ENCODE data around the gene LAMA5. TPM values are rescaled to one million over a fixed set of nuclear protein-coding genes. Genes with fewer than 3 reads are reported as not detected.
A peak's percentile ranks its signal among the peaks of the same experiment; 100 is the strongest.

LAMA5 gene
- total and polyA plus RNA-seq, 2 of the 8 experiments (the other 6 are each of a cell fraction or from before 2014, with no cell fraction given), result 34.4 to 225 TPM

GRCh38 chr20:62407221-62407992 lies 40.3 kb upstream of the LAMA5 start, which contains the start of gene CABLES2 (continued):
- TF ChIP-seq JUN (IDR thresholded peaks at IDR 0.05; ENCODE audit: low read depth, low read length) (no peak), CHD7 (IDR thresholded peaks at IDR 0.05; ENCODE audit: insufficient replicate concordance, low read length) (no peak), SP2 (IDR thresholded peaks at IDR 0.05; ENCODE audit: low read length) (no peak), TAF7 (optimal IDR thresholded peaks at IDR 0.05; ENCODE audit: borderline replicate concordance, low read depth, low read length) (peak; percentile 31), KDM1A (IDR thresholded peaks at IDR 0.05; ENCODE audit: borderline replicate concordance, low read length) (peak; percentile 75; the same call in 1 of the 2 replicates), SUZ12 (IDR thresholded peaks at IDR 0.05; ENCODE audit: low read length) (no peak), RNF2 (IDR thresholded peaks at IDR 0.05; ENCODE audit: borderline replicate concordance, low read depth, low read length, missing control alignments, poor library complexity, severe bottlenecking) (no peak), HDAC6 (IDR thresholded peaks at IDR 0.05; ENCODE audit: low read depth, low read length) (no peak), PHF8 (conservative IDR thresholded peaks at IDR 0.05; ENCODE audit: low read depth, low read length) (no peak)

All from H1 (cell line).